Left cardiac atrium (tissue), 4 donors: ENCODE results near the gene FBXO24. TPM values are rescaled to one million over a fixed set of nuclear protein-coding genes. Genes with fewer than 3 reads are reported as not detected.

Experiments used
- ATAC-seq, 2 donors: fragments of 200-7000 bp; cut with Tn5 transposase; one replicate each; pipeline ENCODE4 v1.9.1; 2020; ENCODE audit warnings: mild to moderate bottlenecking in 2 of 2, moderate library complexity in 2 of 2
- DNase-seq: peaks from one replicate; pipeline ENCODE4 v3.0.0-alpha.2; 2020
- intact Hi-C, 2 donors: fragments of 100-400 bp; cut with DNase I; formaldehyde crosslinking; loops; one replicate each; pipeline versions ENCODE4 v1.14.1 to v1.15.1; 2022 to 2023
- total RNA-seq, 2 donors: library from RNA; stranded (reverse); fragmentation: NEBNext Ultra II Directional; extraction: Animal tissue kit (Norgen Biotek cat#: 25700); gene quantifications; one replicate each; pipeline ENCODE4 v1.2.1, GENCODE V29; 2021
- donor health status: DM: no; HTN: yes; CAD: no.
- donor health status: DM: no; HTN: yes; CAD: no; lungs with severe emphysema.
- donor health status: DM: yes; HTN: yes; CAD: no.
- donor health status: Dilated cardiomyopathy.

The FBXO24 gene
- total RNA-seq, 2 donors from 2014 or later = 0.31 to 0.62 TPM

- intact Hi-C loops = loop anchor here in 1 of 2 donors (10.0 kb wide), 1 partner anchor 114 kb away; no protein-coding TSS in a partner anchor
- DNase-seq (no peak), ATAC-seq (no peak)
These were observed 14.9 kb upstream of the FBXO24 start for GRCh38 chr7:100570954-100571828.

- intact Hi-C loops = loop anchor here in 1 of 2 donors (10.0 kb wide), 1 partner anchor 113 kb away; no protein-coding TSS in a partner anchor
- ATAC-seq (no peak), DNase-seq (no peak)
These were observed 14.4 kb upstream of the FBXO24 start for GRCh38 chr7:100571829-100572116.

- DNase-seq (no peak), ATAC-seq (no peak)
- intact Hi-C loops = loop anchor here in 1 of 2 donors (10.0 kb wide), 1 partner anchor 112 kb away; no protein-coding TSS in a partner anchor
These were observed 13.7 kb upstream of the FBXO24 start for GRCh38 chr7:100572281-100572948.

GRCh38 chr7:100572949-100573675 lies 13.0 kb upstream of the FBXO24 start:
- DNase-seq (no peak), ATAC-seq (no peak)
- intact Hi-C loops = loop anchor here in 1 of 2 donors (10.0 kb wide), 1 partner anchor 112 kb away; no protein-coding TSS in a partner anchor

GRCh38 chr7:100573691-100574361 lies 12.3 kb upstream of the FBXO24 start, which contains the start of gene SAP25:
Gene SAP25, minus strand, starts transcription at chr7:100573900. Its CDS starts 158 bp downstream, at chr7:100573742.
- ATAC-seq (no peak), DNase-seq (no peak)
- intact Hi-C loops = loop anchor here in 1 of 2 donors (10.0 kb wide), 1 partner anchor 111 kb away; no protein-coding TSS in a partner anchor

DNA sequence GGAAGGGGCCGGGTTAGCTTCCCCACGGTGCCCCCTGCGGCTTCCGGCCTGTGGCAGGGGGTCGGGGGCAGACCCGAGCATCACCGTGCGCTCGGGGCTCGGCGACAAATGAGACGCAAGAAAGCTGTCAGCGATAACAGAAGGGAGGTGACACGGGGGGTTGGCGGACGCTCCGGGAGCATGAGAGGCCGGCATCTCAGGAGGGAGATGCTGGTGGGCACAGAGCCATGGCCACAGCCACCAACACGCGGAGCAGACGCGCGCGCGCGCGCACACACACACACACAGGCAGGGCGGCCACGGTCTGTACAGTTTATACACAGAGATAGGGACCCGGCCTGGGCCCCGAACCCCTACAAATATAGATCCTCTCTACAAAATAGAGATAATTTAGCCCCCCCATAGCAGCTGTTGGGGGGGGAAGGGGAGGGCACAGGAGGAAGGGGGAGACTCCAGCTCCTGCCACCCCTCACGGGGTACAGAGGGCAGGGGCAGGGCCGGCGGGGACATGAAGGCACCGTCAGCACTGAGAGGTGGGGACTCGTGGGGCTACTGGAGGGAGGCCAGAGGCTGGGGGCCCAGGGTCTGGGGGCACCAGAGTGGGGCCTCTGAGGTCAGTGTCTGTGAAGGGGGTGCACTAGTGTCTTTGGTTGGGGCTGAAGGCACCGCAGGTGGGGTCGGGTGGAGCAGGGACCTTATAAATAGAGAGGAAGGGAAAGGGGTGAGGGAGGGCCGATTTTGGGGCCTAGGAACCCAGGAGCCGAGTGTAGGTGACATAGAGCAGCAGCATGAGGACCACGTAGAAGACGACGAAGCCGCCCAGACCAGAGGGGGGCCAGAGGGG lies 11.5 kb upstream of the FBXO24 start:
- no peak for ATAC-seq
- DNase-seq = no peak
- intact Hi-C loops = loop anchor here in 1 of 2 donors (10.0 kb wide), 1 partner anchor 110 kb away; no protein-coding TSS in a partner anchor

DNA sequence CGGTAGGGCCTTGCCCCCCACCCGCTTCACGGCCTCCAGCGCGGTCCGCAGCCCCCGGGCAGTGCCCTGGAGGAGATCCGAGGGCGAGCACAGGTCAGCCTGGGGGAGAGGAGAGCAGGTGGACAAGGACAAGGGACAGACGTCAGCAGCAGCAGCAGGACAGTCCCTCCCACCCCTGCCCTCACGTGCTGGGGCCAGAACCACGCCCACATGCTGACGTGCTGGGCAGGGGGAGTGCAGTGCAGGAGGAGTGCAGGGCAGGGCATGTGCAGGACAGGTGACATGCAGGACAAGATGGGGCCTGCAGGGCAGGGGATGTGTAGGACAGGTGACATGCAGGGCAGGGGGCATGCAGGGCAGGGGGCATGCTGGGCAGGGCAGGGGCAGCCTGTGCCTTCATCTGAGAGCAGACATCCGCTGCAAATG lies 10.9 kb upstream of the FBXO24 start:
- intact Hi-C loops = loop anchor here in 1 of 2 donors (10.0 kb wide), 1 partner anchor 110 kb away; no protein-coding TSS in a partner anchor
- DNase-seq (no peak), ATAC-seq (no peak)

- intact Hi-C loops = loop anchor here in 1 of 2 donors (10.0 kb wide), 1 partner anchor 109 kb away; no protein-coding TSS in a partner anchor
- ATAC-seq (no peak), DNase-seq (no peak)
These were observed 10.3 kb upstream of the FBXO24 start for GRCh38 chr7:100575746-100576383.

DNA sequence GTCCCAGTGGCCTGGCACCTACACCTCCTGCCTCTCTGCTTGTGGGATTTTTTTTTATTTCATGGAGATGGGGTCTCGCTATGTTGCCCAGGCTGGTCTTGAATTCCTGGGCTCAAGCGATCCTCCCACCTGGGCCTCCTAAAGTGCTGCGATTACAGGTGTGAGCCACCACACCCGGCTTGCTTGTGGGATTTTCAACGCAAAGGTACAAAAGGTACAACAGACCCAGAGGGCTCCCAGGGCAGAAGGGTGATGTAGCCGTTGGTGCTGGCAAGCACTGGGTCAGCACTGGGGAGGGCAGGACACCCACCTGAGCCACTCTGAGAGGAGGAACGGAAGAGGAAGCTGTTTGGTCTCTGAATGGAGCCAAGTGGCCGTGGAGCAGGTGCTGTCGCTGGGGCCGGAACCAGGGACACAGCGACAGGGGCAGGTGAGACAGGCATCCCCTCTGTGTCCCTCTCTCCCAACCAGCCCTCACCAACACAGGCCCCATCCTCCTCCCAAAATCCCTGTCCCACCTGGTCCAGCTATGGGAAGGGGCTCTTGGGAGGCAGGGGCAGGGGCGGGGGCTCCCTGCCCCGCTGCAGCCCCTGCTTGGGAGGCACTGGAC lies 9.6 kb upstream of the FBXO24 start:
- intact Hi-C loops = loop anchor here in 1 of 2 donors (10.0 kb wide), 1 partner anchor 108 kb away; no protein-coding TSS in a partner anchor
- DNase-seq = no peak
- ATAC-seq = no peak

DNA sequence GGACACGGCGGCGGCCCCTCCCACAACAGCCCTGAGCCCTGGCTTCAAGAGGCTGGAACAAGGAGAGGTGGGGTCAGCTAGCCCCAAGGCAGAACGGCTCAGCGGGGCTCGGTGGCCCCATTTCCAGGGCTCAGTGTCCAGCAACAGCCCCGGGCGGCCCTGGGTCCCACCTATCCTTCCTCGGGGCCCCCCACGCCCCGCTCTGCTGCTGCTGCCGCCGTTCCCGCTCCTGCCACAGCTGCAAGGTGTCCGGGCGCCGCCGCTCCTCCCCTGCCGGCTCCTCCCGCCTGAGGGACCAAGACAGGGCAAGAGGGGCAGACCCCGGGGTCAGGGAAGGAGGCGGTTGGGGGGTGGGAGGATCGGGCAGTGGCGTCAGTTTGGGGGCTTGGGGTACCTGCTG lies 9.0 kb upstream of the FBXO24 start:
- ATAC-seq (no peak), DNase-seq (no peak)
- intact Hi-C loops = loop anchor here in 1 of 2 donors (10.0 kb wide), 1 partner anchor 108 kb away; no protein-coding TSS in a partner anchor

DNA sequence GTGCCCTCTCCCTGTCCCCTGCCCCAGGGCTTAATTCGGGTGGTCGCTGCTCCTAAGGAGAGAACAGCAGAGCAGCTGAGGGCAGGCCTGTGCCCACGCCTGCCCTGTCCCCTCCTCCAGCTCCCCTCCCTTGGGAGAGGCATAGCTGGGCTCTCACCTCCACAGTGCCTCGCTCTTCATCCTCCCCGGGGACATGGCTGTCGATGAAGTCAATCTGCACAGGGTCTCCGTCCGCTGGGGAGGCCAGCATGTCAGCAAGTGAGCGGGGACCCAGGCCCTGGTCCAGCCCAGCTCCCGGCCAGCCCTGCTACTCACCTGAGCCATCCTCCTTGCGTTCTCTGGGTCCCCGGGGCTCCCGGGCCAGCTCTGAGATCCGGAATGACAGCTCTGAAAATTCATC lies 8.6 kb upstream of the FBXO24 start:
- no peak for ATAC-seq
- no peak for DNase-seq
- intact Hi-C loops = loop anchor here in 1 of 2 donors (10.0 kb wide), 1 partner anchor 107 kb away; no protein-coding TSS in a partner anchor

DNA sequence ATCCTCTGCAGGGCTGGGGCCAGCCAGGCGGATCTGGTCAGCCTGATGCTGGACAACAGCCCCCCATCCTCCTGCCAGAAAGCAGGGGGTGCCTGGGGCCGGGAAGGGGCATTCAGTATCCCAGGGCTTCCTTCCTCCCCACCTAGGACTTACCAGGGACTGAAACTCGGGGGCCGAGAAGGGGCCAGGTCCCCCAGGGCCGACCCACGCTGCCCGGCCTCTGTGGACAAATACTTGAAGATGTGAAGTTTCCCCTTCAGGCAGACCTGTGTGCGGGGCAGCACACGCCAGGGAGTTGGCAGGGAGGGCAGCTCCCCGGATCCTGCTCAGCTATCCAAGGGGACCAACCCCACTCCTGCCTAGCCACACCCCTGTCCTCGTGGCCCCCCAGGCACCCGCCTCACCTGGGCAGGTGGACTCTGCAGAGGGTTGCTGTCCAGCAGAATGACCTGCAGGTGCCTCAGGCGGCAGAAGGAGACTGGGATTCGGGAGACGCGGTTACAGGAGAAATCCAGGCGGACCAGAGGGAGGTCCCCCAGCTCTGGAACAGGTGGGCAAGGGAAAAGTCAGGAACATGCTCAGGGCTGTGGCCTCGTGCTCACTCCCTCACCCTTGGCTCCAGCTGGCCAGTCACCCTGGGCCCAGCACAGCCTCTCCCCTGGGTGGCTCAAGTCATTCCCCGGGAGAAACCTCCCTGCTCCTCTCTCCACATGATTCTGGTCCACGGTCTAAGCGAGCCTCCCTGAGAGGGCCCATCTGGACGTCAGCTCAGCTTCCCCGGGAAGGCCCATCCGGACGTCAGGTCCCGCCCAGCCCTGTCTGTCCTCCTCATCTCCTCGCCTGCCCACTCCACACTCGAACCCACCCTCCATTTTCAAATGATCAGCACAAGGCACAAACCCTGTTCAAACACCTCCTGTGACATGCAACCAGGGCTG lies 7.6 kb upstream of the FBXO24 start:
- DNase-seq (no peak), ATAC-seq (no peak)
- intact Hi-C loops = loop anchor here in 1 of 2 donors (10.0 kb wide), 1 partner anchor 106 kb away; no protein-coding TSS in a partner anchor

- intact Hi-C loops = no loop called here
- DNase-seq (no peak), ATAC-seq (no peak)
These were observed 5.5 kb upstream of the FBXO24 start for GRCh38 chr7:100580466-100581283.

DNA sequence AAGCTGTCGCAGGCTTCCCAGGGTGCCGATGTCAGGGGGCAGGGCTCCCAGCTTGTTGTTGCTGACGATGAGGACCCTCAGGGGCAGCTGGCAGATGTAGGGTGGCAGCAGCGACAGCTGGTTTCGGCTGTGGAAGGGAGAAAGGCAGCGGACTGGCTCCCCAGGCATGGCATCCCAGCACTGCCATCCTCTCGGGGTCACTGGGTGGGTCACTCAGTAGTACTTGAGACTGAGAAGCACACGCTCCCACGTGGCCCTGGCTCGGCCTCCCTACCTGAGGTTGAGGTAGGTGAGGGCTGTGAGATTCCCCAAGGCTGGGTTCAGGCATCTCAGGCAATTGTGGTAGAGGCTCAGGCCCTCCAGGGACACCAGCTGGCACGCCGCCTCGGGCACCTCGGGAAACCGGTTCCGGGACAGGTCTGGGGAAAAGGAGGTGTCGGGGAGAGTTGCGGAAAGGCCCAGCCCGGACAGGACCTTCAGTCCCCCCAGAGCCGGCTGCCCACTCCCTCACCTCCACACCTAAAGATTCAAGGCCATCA lies 4.0 kb upstream of the FBXO24 start:
- no peak for ATAC-seq
- no peak for DNase-seq
- intact Hi-C loops = no loop called here
